Heart right ventricle (tissue), 16 donors: ENCODE results near the gene C9orf85. TPM values are rescaled to one million over a fixed set of nuclear protein-coding genes. Genes with fewer than 3 reads are reported as not detected.
"Not testable (repeated sequence)": the region's sequence is repeated elsewhere in the genome, so short reads cannot be mapped to it uniquely, and the experiment has no call there.

Source experiments
- ATAC-seq, 8 donors: fragments of 200-7000 bp; cut with Tn5 transposase; one replicate each; pipeline ENCODE4 v1.9.1; 2020; ENCODE audit warnings: mild to moderate bottlenecking in 8 of 8, moderate library complexity in 8 of 8, moderate number of reproducible peaks in 1 of 8
- DNase-seq, 2 donors: peaks; one replicate each; pipeline ENCODE4 v3.0.0-alpha.2; 2020
- H3K27ac ChIP-seq, 10 donors: fragments of 200-600 bp; sonication (generic) in 2 of 10; one replicate each; pipeline versions ENCODE4 v1.5.0 to v1.8.0; 2020 to 2022; ENCODE audit warnings: mild to moderate bottlenecking in 3 of 10
- H3K27me3 ChIP-seq, 7 donors: fragments of 200-600 bp; one replicate each; pipeline ENCODE4 v1.8.0; 2021 to 2022; ENCODE audit warnings: mild to moderate bottlenecking in 2 of 7
- H3K36me3 ChIP-seq, 9 donors: fragments of 200-600 bp; sonication (generic) in 1 of 9; one replicate each; pipeline versions ENCODE4 v1.5.0 to v1.8.0; 2020 to 2022; ENCODE audit warnings: mild to moderate bottlenecking in 2 of 9
- H3K4me1 ChIP-seq, 9 donors: fragments of 200-600 bp; sonication (generic) in 1 of 9; one replicate each; pipeline versions ENCODE4 v1.5.0 to v1.8.0; 2020 to 2022; ENCODE audit warnings: mild to moderate bottlenecking in 4 of 9
- H3K4me3 ChIP-seq, 10 donors: fragments of 200-600 bp; sonication (generic) in 2 of 10; one replicate each; pipeline versions ENCODE4 v1.5.0 to v1.8.0; 2020 to 2022; ENCODE audit warnings: mild to moderate bottlenecking in 7 of 10, moderate library complexity in 2 of 10
- H3K9me3 ChIP-seq, 11 donors: fragments of 200-600 bp in 10 of 11; sonication (generic) in 2 of 11; one replicate each; pipeline versions ENCODE4 v1.5.0 to v1.8.0; 2013 to 2022; ENCODE audit warnings: mild to moderate bottlenecking in 2 of 11, control low read depth in 1 of 11, moderate library complexity in 1 of 11
- WGBS, 2 donors: extraction: QIAGEN DNeasy Blood & Tissue Kit; methylation state at CpG; one replicate each; pipeline ENCODE4 v1.1.7; 2013; ENCODE audit warnings: inconsistent platforms in 1 of 2; 5-methylcytosine and 5-hydroxymethylcytosine counted together
- intact Hi-C, 10 donors: fragments of 100-400 bp; cut with DNase I; formaldehyde crosslinking; loops; one replicate each; pipeline versions ENCODE4 v1.11.1 to v1.14.2; 2022
- polyA plus RNA-seq, 2 donors: library from polyadenylated mRNA; stranded (reverse); fragments of 200-250 nt; gene quantifications; one replicate each; pipeline ENCODE4 v1.2.3, GENCODE V29; 2013
- total RNA-seq, 10 donors: library from RNA; stranded (reverse); fragmentation: NEBNext Ultra II Directional in 3 of 10; extraction: Animal tissue kit (Norgen Biotek cat#: 25700) in 3 of 10; gene quantifications; one replicate each; pipeline versions ENCODE4 v1.2.1 to v1.2.4, GENCODE V29; 2021 to 2023
- TF ChIP-seq, protein P1 (sequence below), 9 donors: fragments of 200-600 bp; sonication (generic) in 2 of 9; IDR thresholded peaks; one replicate each; pipeline versions ENCODE4 v1.5.0 to v1.8.0; 2021 to 2022; ENCODE audit warnings: antibody characterized with exemption in 9 of 9, mild to moderate bottlenecking in 5 of 9, moderate library complexity in 1 of 9
- donor health status: Arrhythmogenic right ventricular cardiomyopathy.
- donor health status: ischemic (EF 13 %, LVEDD 7.1; RV severe dilation, severe dysfunction).
- donor health status: healthy with polysubstance abuse.
- donor health status: DM: no; HTN: yes; CAD: no.
- donor health status: DM: no; HTN: no; CAD: no.
- donor health status: ischemic (EF 25% LVEDD 6.9; RV normal size, moderate dysfunction).
- donor health status: ischemic (EF 25% LVEDD 5.7; RV mildly dilated, moderate dysfunction).
- donor health status: healthy.
- donor health status: DM: yes; HTN: yes; CAD: no.
- donor health status: Ischemic cardiomyopathy.
- donor health status: ischemic (EF 35%, LVEDD 5.7; RV mildly dilated, moderate dysfunction).
- donor health status: nonischemic (EF 11% LVEDD 7.7; RV severe dilation, severe dysfunction).
- donor health status: DM: yes; HTN: yes; CAD: no.
- donor health status: PGD.
- donor health status: ischemic (EF 29% LVEDD 5.4; RV normal size, mild dysfunction).
- donor health status: nonischemic (EF 23%, LVEDD 6.1; RV moderate dilation, normal function).

The C9orf85 gene
- total and polyA plus RNA-seq, 12 donors, result 3.8 to 8.5 (median 6.1) TPM

DNA sequence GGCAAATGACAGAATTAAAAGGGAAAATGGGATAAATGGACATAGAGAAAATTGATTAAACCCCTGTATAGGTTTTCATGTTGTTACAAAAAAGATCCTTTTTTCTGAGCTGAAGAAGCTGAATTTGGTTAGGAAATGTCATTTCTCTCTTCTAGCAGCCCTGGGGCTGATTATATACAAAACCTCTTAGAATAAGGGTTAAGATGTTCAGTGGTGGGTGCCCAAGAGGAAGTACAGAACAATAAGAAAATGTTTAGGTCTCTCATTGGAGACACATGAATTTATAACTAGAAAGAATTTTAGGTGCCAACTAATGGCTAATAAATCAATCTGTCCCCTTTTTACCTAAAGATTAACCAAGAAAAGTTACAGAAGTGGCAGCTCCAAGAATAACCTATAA is 14.7 kb upstream of the C9orf85 start:
- Histone ChIP-seq H3K4me3 (no peak overlapping the region), H3K36me3 (no peaks in the 10 kb centered on the region), H3K4me1 (peaks cover 0 to 69% (median 22%) of the 10 kb centered on the region in 9 donors), H3K27ac (peak overlapping the region in 1 of 10 donors; percentile 62), H3K9me3 (no peaks in the 10 kb centered on the region), H3K27me3 (no peaks in the 10 kb centered on the region)
- DNase-seq (no peak), ATAC-seq (no peak)
- TF ChIP-seq, protein P1, sequence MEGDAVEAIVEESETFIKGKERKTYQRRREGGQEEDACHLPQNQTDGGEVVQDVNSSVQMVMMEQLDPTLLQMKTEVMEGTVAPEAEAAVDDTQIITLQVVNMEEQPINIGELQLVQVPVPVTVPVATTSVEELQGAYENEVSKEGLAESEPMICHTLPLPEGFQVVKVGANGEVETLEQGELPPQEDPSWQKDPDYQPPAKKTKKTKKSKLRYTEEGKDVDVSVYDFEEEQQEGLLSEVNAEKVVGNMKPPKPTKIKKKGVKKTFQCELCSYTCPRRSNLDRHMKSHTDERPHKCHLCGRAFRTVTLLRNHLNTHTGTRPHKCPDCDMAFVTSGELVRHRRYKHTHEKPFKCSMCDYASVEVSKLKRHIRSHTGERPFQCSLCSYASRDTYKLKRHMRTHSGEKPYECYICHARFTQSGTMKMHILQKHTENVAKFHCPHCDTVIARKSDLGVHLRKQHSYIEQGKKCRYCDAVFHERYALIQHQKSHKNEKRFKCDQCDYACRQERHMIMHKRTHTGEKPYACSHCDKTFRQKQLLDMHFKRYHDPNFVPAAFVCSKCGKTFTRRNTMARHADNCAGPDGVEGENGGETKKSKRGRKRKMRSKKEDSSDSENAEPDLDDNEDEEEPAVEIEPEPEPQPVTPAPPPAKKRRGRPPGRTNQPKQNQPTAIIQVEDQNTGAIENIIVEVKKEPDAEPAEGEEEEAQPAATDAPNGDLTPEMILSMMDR (IDR thresholded peaks at IDR 0.05), result no peak
- intact Hi-C loops, result loop anchor here in 1 of 10 donors (10.0 kb wide), 1 partner anchor 82 kb away; no protein-coding TSS in a partner anchor

DNA sequence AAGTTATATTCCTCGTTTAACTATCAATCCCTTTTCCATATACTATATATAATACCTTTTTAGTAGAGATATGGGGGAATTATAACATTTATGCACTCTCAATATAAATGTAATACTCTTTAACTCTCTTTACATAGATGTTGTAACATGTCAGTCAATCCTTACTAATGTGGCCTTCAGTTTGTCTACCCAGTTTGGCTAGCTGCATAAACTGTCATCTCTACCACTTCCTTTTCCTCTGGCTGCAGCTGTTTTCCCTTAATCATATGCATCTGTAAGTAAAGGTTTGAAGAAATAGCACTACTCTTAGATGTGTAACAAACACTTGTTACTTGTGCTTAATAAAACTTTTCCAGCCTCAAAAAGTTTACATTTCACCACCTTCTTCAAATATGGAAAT is 13.9 kb upstream of the C9orf85 start:
- Histone ChIP-seq H3K27me3 (no peaks in the 10 kb centered on the region), H3K27ac (peak overlapping the region in 1 of 10 donors; percentile 62), H3K4me1 (peaks cover 0 to 72% (median 22%) of the 10 kb centered on the region in 9 donors), H3K4me3 (no peak overlapping the region), H3K36me3 (no peaks in the 10 kb centered on the region), H3K9me3 (no peaks in the 10 kb centered on the region)
- WGBS, 2 donors, result 73 to 81% methylated on average over 1 of the region's 1 CpG
- no peak for DNase-seq
- intact Hi-C loops, result loop anchor here in 1 of 10 donors (10.0 kb wide), 1 partner anchor 83 kb away; no protein-coding TSS in a partner anchor
- ATAC-seq, result no peak
- TF ChIP-seq, protein P1 (IDR thresholded peaks at IDR 0.05), result no peak

DNA sequence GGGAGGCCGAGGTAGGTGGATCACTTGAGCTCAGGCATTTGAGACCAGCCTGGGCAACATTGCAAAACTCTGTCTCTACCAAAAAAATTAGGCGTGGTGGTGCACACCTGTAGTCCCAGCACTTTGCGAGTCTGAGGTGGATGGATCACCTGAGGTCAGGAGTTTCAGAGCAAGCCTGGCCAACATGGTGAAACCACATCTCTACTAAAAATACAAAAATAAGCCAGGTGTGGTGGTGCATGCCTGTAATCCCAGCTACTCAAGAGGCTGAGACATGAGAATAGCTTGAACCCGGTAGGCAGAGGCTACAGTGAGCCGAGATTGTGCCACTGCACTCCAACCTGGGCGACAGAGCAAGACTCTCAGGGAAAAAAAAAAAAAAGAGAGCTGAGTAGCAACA is 12.7 kb upstream of the C9orf85 start:
- ATAC-seq, H3K36me3 ChIP-seq, DNase-seq, H3K9me3 ChIP-seq, H3K4me3 ChIP-seq, H3K27me3 ChIP-seq: not testable (repeated sequence)
- H3K4me1 ChIP-seq, result peaks cover 0 to 72% (median 22%) of the 10 kb centered on the region in 9 donors
- intact Hi-C loops, result loop anchor here in 1 of 10 donors (10.0 kb wide), 1 partner anchor 84 kb away; no protein-coding TSS in a partner anchor
- peak overlapping the region in 1 of 10 donors; percentile 62 for H3K27ac ChIP-seq
- WGBS, 2 donors, result 97% methylated on average over 6 of the region's 6 CpGs

DNA sequence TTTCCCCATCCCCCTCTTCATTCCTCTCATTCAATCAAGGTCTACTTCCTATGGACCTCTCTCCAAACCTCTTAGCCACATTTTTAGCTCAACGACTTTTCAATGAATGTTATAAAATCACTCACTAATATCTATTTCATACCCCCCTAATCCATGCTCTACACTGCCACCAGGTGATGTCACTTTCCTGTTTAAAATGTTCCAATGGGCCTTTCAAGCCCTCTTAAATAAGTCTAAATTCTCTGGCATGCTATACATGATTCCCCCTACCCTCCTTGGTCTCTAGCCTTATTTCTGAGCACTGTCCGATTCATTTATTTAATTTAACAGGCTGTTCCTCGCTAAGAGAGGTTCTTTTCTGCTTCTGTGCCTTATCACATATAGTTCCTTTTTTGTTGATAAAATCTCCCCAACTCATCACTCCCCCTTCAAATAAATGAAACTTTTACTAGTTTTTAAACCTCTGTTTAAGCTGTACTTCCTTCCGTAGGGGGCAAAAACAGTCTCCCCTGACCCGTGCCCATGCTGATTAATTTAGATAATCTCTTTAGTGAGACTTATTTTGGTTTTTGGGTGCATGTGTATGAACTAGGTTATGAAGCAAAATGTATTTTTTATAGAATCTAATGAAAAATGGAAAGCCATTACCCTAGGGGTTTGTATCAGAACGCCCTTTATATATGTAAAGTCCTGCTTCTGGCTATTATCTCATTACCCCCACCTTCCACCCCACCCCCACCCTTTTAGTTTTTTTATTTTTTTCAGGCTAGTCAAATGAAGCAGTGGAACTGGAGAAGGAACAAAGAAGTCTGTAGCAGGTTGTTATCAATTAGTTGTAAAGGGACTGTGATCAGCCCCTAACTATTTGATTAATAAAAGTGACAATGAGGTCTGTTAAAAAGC is 9.5 kb upstream of the C9orf85 start:
- no peak overlapping the region for H3K27ac ChIP-seq
- H3K27me3 ChIP-seq, result no peaks in the 10 kb centered on the region
- intact Hi-C loops, result no loop called here
- no peak for DNase-seq
- 62 to 69% methylated on average over 6 of the region's 6 CpGs for WGBS, 2 donors
- TF ChIP-seq, protein P1 (IDR thresholded peaks at IDR 0.05), result no peak
- H3K4me1 ChIP-seq, result peaks cover 0 to 50% (median 17%) of the 10 kb centered on the region in 9 donors
- H3K36me3 ChIP-seq, result peaks cover 0 to 15% (median 0%) of the 10 kb centered on the region in 9 donors
- no peak for ATAC-seq
- no peak overlapping the region for H3K4me3 ChIP-seq
- H3K9me3 ChIP-seq, result no peaks in the 10 kb centered on the region
